Mucosa of descending colon (tissue), 3 donors: ENCODE results near the gene LAMA3. TPM values are rescaled to one million over a fixed set of nuclear protein-coding genes. Genes with fewer than 3 reads are reported as not detected.

Experiments used
- ATAC-seq: fragments of 200-7000 bp; cut with Tn5 transposase; one replicate; pipeline ENCODE4 v1.9.1; 2020; ENCODE audit warnings: mild to moderate bottlenecking, moderate library complexity
- DNase-seq, 3 donors: peaks; one replicate each; pipeline ENCODE4 v3.0.0-alpha.2; 2020
- H3K36me3 ChIP-seq: fragments of 200-600 bp; one replicate; pipeline ENCODE4 v1.8.0; 2021; ENCODE audit warnings: low read depth, mild to moderate bottlenecking
- H3K4me1 ChIP-seq: fragments of 200-600 bp; one replicate; pipeline ENCODE4 v1.8.0; 2021; ENCODE audit warnings: low read depth, mild to moderate bottlenecking
- H3K4me3 ChIP-seq: fragments of 200-600 bp; one replicate; pipeline ENCODE4 v1.8.0; 2021; ENCODE audit warnings: mild to moderate bottlenecking
- H3K9me3 ChIP-seq: fragments of 200-600 bp; one replicate; pipeline ENCODE4 v1.8.0; 2021; ENCODE audit warnings: mild to moderate bottlenecking
- CTCF ChIP-seq: fragments of 200-600 bp; IDR thresholded peaks from one replicate; pipeline ENCODE4 v1.8.0; 2022; ENCODE audit warnings: antibody characterized with exemption, mild to moderate bottlenecking
- intact Hi-C, 2 donors: fragments of 100-400 bp; cut with DNase I in 1 of 2; cut with micrococcal nuclease in 1 of 2; formaldehyde crosslinking; loops; one replicate each; pipeline versions ENCODE4 v1.11.0 to v1.11.1; 2022; cut with DNase I, micrococcal nuclease
- total RNA-seq, 3 donors: library from RNA; stranded (reverse); fragmentation: NEBNext Ultra II Directional in 2 of 3; extraction: Animal tissue kit (Norgen Biotek cat#: 25700) in 2 of 3; gene quantifications; one replicate each; pipeline versions ENCODE4 v1.2.1 to v1.2.4, GENCODE V29; 2021 to 2023
- donor health status: DM: no; HTN: no; CAD: no; lungs with moderate emphysema.
- donor health status: DM: no; HTN: no; CAD: no.
- donor health status: DM: no; HTN: yes; CAD: no.

The LAMA3 gene
- total RNA-seq, 3 donors from 2014 or later, result 29.0 to 62.0 (median 49.0) TPM

- Histone ChIP-seq H3K36me3 (no peaks in the 10 kb centered on the region), H3K4me3 (no peak overlapping the region), H3K4me1 (no peaks in the 10 kb centered on the region), H3K9me3 (no peaks in the 10 kb centered on the region)
- no peak for ATAC-seq
- DNase-seq, result no peak
- intact Hi-C loops, result no loop called here
- no peak for TF ChIP-seq CTCF
These were observed 15.5 kb upstream of the LAMA3 start for GRCh38 chr18:23673725-23674124.

- no peak for DNase-seq
- ATAC-seq, result no peak
- intact Hi-C loops, result no loop called here
These were observed 14.0 kb upstream of the LAMA3 start for GRCh38 chr18:23675236-23675635.

GRCh38 chr18:23675896-23676295 lies 13.4 kb upstream of the LAMA3 start:
- Histone ChIP-seq H3K4me1 (no peaks in the 10 kb centered on the region), H3K9me3 (no peaks in the 10 kb centered on the region), H3K4me3 (no peak overlapping the region), H3K36me3 (no peaks in the 10 kb centered on the region)
- intact Hi-C loops, result no loop called here
- TF ChIP-seq CTCF, result no peak
- ATAC-seq, result no peak
- no peak for DNase-seq

More at GRCh38 chr18:23675236-23675635, 14.0 kb upstream of the LAMA3 start:
- H3K4me1 ChIP-seq, result no peaks in the 10 kb centered on the region
- no peak overlapping the region for H3K4me3 ChIP-seq
- no peaks in the 10 kb centered on the region for H3K36me3 ChIP-seq
- TF ChIP-seq CTCF, result no peak
- no peaks in the 10 kb centered on the region for H3K9me3 ChIP-seq

GRCh38 chr18:23682045-23682444 lies 7.2 kb upstream of the LAMA3 start:
- H3K4me1 ChIP-seq, result peaks cover 4% of the 10 kb centered on the region
- H3K9me3 ChIP-seq, result no peaks in the 10 kb centered on the region
- ATAC-seq, result no peak
- no peaks in the 10 kb centered on the region for H3K36me3 ChIP-seq
- H3K4me3 ChIP-seq, result no peak overlapping the region
- intact Hi-C loops, result no loop called here
- no peak for TF ChIP-seq CTCF
- DNase-seq, result no peak

- H3K9me3 ChIP-seq, result no peaks in the 10 kb centered on the region
- ATAC-seq, result no peak
- H3K4me1 ChIP-seq, result peaks cover 4% of the 10 kb centered on the region
- no peak overlapping the region for H3K4me3 ChIP-seq
- TF ChIP-seq CTCF, result no peak
- no peak for DNase-seq
- intact Hi-C loops, result no loop called here
- H3K36me3 ChIP-seq, result no peaks in the 10 kb centered on the region
These were observed 6.8 kb upstream of the LAMA3 start for GRCh38 chr18:23682472-23682871.

- Histone ChIP-seq H3K36me3 (no peaks in the 10 kb centered on the region), H3K4me1 (peaks cover 4% of the 10 kb centered on the region), H3K9me3 (no peaks in the 10 kb centered on the region), H3K4me3 (no peak overlapping the region)
- TF ChIP-seq CTCF, result no peak
- DNase-seq (no peak), ATAC-seq (no peak)
- intact Hi-C loops, result no loop called here
These were observed 6.1 kb upstream of the LAMA3 start for GRCh38 chr18:23683155-23683554.
